ENCODE results near the gene CCL3. TPM values are rescaled to one million over a fixed set of nuclear protein-coding genes. Genes with fewer than 3 reads are reported as not detected.

The CCL3 gene
- total RNA-seq, 1 donor from 2014 or later, result 2.8 TPM

Small RNA genes within 50 kb of the gene (small RNA-seq; reads per million reads assigned to genes)
- gene RN7SL301P (ENCODE audit: low replicate concordance), result not detected

Other genes with a start within 250 kb of the CCL3 start
- gene HEATR9, start 221.3 kb downstream of the CCL3 start, total RNA-seq, result not detected
- gene CCL5, start 209.8 kb downstream of the CCL3 start, total RNA-seq, result 3.5 TPM
- 1.6 TPM for gene RDM1, start 159.4 kb downstream of the CCL3 start, total RNA-seq
- not detected for gene LYZL6, start 146.4 kb downstream of the CCL3 start, total RNA-seq
- gene CCL16, start 108.6 kb downstream of the CCL3 start, total RNA-seq, result not detected
- 0.92 TPM for gene CCL14, start 103.4 kb downstream of the CCL3 start, total RNA-seq
- gene CCL15, start 88.6 kb downstream of the CCL3 start, total RNA-seq, result not detected
- not detected for gene CCL23, start 72.2 kb downstream of the CCL3 start, total RNA-seq
- gene CCL18, start 25.9 kb downstream of the CCL3 start, total RNA-seq, result not detected
- gene CCL4, start 13.7 kb upstream of the CCL3 start, total RNA-seq, result 2.7 TPM
- gene TBC1D3B, start 86.5 kb upstream of the CCL3 start, total RNA-seq, result 3.3 TPM
- gene CCL3L1, start 106.6 kb upstream of the CCL3 start, total RNA-seq, result 0.31 TPM
- 3.7 TPM for gene CCL4L2, start 120.9 kb upstream of the CCL3 start, total RNA-seq
- gene TBC1D3I, start 174.4 kb upstream of the CCL3 start, total RNA-seq, result 0.41 TPM
- gene TBC1D3G, start 233.7 kb upstream of the CCL3 start, total RNA-seq, result 0.41 TPM